HL-60/S4 treated with phorbol 12-myristate 13-acetate at 8.2 ng/mL for 4 days and 3 days (cell line): ENCODE measurements around the gene PRKCD.
"Not testable (repeated sequence)": the region's sequence is repeated elsewhere in the genome, so short reads cannot be mapped to it uniquely, and the experiment has no call there.

Experiments used
- in situ Hi-C: fragments of 300-500 bp; cut with MboI; formaldehyde crosslinking; loops from 2 replicates; pipeline ENCODE4 v1.15.0; 2022; ENCODE audit warnings: low sequenced_read_pairs

The PRKCD gene

GRCh38 chr3:53137835-53138446 is 23.1 kb upstream of the PRKCD start:
- in situ Hi-C loops, result no loop called here

- in situ Hi-C loops, result no loop called here
These were observed 20.8 kb upstream of the PRKCD start for GRCh38 chr3:53139906-53140846.

- in situ Hi-C loops, result no loop called here
These were observed 19.9 kb upstream of the PRKCD start for GRCh38 chr3:53140847-53141845.

- in situ Hi-C loops, result no loop called here
These were observed 18.0 kb upstream of the PRKCD start for GRCh38 chr3:53142986-53143385.

- in situ Hi-C loops, result no loop called here
These were observed 16.6 kb upstream of the PRKCD start for GRCh38 chr3:53144446-53144845.

- in situ Hi-C loops, result no loop called here
These were observed 15.9 kb upstream of the PRKCD start for GRCh38 chr3:53144862-53145712.

- in situ Hi-C loops, result no loop called here
These were observed 15.3 kb upstream of the PRKCD start for GRCh38 chr3:53145713-53146080.

- in situ Hi-C loops, result no loop called here
These were observed 14.6 kb upstream of the PRKCD start for GRCh38 chr3:53146319-53146891.

GRCh38 chr3:53147151-53147902 is 13.7 kb upstream of the PRKCD start:
- in situ Hi-C loops, result no loop called here

- in situ Hi-C loops, result no loop called here
These were observed 13.1 kb upstream of the PRKCD start for GRCh38 chr3:53147903-53148400.

- in situ Hi-C loops, result no loop called here
These were observed 11.9 kb upstream of the PRKCD start for GRCh38 chr3:53149006-53149690.

- in situ Hi-C loops, result no loop called here
These were observed 11.3 kb upstream of the PRKCD start for GRCh38 chr3:53149699-53150098.

- in situ Hi-C loops, result no loop called here
These were observed 10.5 kb upstream of the PRKCD start for GRCh38 chr3:53150247-53151085.

- in situ Hi-C loops, result not testable (repeated sequence)
These were observed 9.9 kb upstream of the PRKCD start for GRCh38 chr3:53151086-53151438.

- in situ Hi-C loops, result no loop called here
These were observed 9.5 kb upstream of the PRKCD start for GRCh38 chr3:53151465-53151864.

- in situ Hi-C loops, result no loop called here
These were observed 8.9 kb upstream of the PRKCD start for GRCh38 chr3:53151870-53152660.
